Natural killer cell (primary cell): ENCODE measurements around the gene CYTH1. TPM values are rescaled to one million over a fixed set of nuclear protein-coding genes. Genes with fewer than 3 reads are reported as not detected.

Experiments
- ATAC-seq, 3 donors: fragments of 150-1000 bp in 2 of 3; fragments of 200-7000 bp in 1 of 3; cut with Tn5 transposase; 1 replicate in 1 of 3; 2 replicates in 2 of 3; pipeline ENCODE4 v1.10.0; 2021; ENCODE audit warnings: mild to moderate bottlenecking in 2 of 3, moderate library complexity in 2 of 3
- DNase-seq, 2 donors: peaks; one replicate each; pipeline versions ENCODE4 v3.0.0 to v3.0.0-alpha.2; 2013 to 2021; ENCODE audit warnings: mixed read lengths in 1 of 2
- H3K27ac ChIP-seq: one replicate; pipeline ENCODE4 v1.5.1; 2013; ENCODE audit warnings: mild to moderate bottlenecking, low read length
- H3K27me3 ChIP-seq: one replicate; pipeline ENCODE4 v1.6.1; 2013; ENCODE audit warnings: low read length; ENCODE audit not compliant: control insufficient read depth, insufficient read depth
- H3K36me3 ChIP-seq: one replicate; pipeline ENCODE4 v1.6.1; 2013; ENCODE audit warnings: low read length; ENCODE audit not compliant: control insufficient read depth, insufficient read depth
- H3K4me1 ChIP-seq: one replicate; pipeline ENCODE4 v1.6.1; 2013; ENCODE audit warnings: low read length; ENCODE audit not compliant: control insufficient read depth, insufficient read depth
- H3K4me3 ChIP-seq: one replicate; pipeline ENCODE4 v1.5.1; 2013; ENCODE audit warnings: low read length
- H3K9me3 ChIP-seq: one replicate; pipeline ENCODE4 v1.6.1; 2013; ENCODE audit warnings: low read length; ENCODE audit not compliant: control insufficient read depth, insufficient read depth
- H3K27ac Mint-ChIP-seq, 2 donors: one replicate each; pipeline ENCODE4 v1.8.0; 2022; ENCODE audit warnings: mild to moderate bottlenecking in 2 of 2, mixed read lengths in 2 of 2, moderate library complexity in 1 of 2
- H3K27me3 Mint-ChIP-seq, 2 donors: one replicate each; pipeline ENCODE4 v1.8.0; 2022; ENCODE audit warnings: low read depth in 2 of 2, mixed read lengths in 2 of 2
- H3K36me3 Mint-ChIP-seq: one replicate; pipeline ENCODE4 v1.8.0; 2022; ENCODE audit warnings: mixed read lengths
- H3K4me1 Mint-ChIP-seq, 2 donors: one replicate each; pipeline ENCODE4 v1.8.0; 2022; ENCODE audit warnings: mixed read lengths in 2 of 2
- H3K4me3 Mint-ChIP-seq: one replicate; pipeline ENCODE4 v1.8.0; 2022; ENCODE audit warnings: mild to moderate bottlenecking, moderate library complexity, mixed read lengths
- H3K9me3 Mint-ChIP-seq, 2 donors: one replicate each; pipeline ENCODE4 v1.8.0; 2022; ENCODE audit warnings: mixed read lengths in 2 of 2
- CTCF ChIP-seq: fragments of 200-600 bp; IDR thresholded peaks from one replicate; pipeline ENCODE4 v1.8.0; 2022; ENCODE audit warnings: antibody characterized with exemption
- WGBS: methylation state at CpG from one replicate; pipeline ENCODE4 v1.1.7; 2013; ENCODE audit warnings: missing lambda C conversion rate; ENCODE audit not compliant: insufficient coverage; 5-methylcytosine and 5-hydroxymethylcytosine counted together
- intact Hi-C: fragments of 100-400 bp; cut with micrococcal nuclease; formaldehyde crosslinking; loops from one replicate; pipeline ENCODE4 v1.14.2; 2022
- total RNA-seq, 4 donors: library from RNA; stranded (reverse); fragments of 120-200 nt in 1 of 4; gene quantifications; one replicate each; pipeline versions ENCODE4 v1.2.3 to v1.2.4, GENCODE V29; 2013 to 2022

Gene CYTH1
- total RNA-seq, 3 donors from 2014 or later (not counting 1 experiment from before 2014, with no cell fraction given), result 437 to 514 (median 457) TPM

- no peak for ATAC-seq
- WGBS, result 93% methylated on average over 24 of the region's 24 CpGs
- H3K4me3 ChIP-seq, result no peak overlapping the region
- intact Hi-C loops, result no loop called here
- no peak overlapping the region for H3K27ac ChIP-seq
- no peak for DNase-seq
- H3K36me3 Mint-ChIP-seq, result peaks cover 40% of the 10 kb centered on the region
- no peaks in the 10 kb centered on the region for H3K4me1 ChIP-seq
- peak overlapping the region; percentile 49 to 85 for H3K27ac Mint-ChIP-seq
- no peaks in the 10 kb centered on the region for H3K27me3 Mint-ChIP-seq
- H3K9me3 ChIP-seq, result no peaks in the 10 kb centered on the region
- no peaks in the 10 kb centered on the region for H3K9me3 Mint-ChIP-seq
- H3K4me1 Mint-ChIP-seq, result peaks cover 21 to 30% of the 10 kb centered on the region in 2 donors
- no peak for TF ChIP-seq CTCF
- H3K36me3 ChIP-seq, result peaks cover 98% of the 10 kb centered on the region
- H3K27me3 ChIP-seq, result no peaks in the 10 kb centered on the region
- no peak overlapping the region for H3K4me3 Mint-ChIP-seq
Observed at GRCh38 chr17:78679495-78680395, 102.3 kb downstream of the CYTH1 start.

DNA sequence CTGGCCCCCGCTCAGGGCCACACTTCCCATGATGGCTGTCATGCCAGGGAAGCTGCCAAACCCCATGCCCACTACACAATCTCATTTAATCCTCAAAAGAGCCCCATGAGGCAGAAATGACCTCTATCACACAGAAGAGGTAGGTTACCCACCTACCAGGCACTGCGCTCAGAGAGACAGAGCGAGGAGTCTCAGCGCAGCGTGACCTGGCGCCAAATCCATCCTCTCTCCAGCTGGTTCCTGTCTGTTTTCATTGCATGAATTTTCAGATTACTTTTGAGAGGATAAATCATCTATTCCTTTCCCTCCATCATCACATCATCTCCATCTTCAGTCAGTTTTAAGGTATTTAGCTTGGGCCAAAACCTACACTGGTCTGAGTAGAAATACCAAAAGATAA lies 103.4 kb downstream of the CYTH1 start:
- Mint-ChIP-seq H3K27me3 (no peaks in the 10 kb centered on the region), H3K4me3 (no peak overlapping the region)
- H3K27ac ChIP-seq, result no peak overlapping the region

DNA sequence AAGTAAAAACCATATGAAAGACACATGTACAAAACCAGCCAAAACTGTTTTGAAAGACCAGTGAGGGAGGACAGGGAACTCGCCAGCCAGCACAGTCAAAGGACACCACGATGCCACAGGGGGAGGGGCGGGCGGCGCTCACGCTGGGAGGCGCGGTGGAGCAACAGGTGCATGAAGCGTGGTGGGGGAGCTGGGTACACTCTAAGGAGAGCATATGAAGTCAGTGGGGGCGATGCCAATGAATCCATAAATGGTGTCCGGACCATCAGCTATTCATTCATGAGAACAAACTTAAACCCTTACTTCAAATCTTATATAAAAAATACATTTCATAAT lies 103.9 kb downstream of the CYTH1 start:
- H3K27ac Mint-ChIP-seq, result peak overlapping the region in 1 of 2 donors; percentile 38
- Histone ChIP-seq H3K27ac (no peak overlapping the region), H3K9me3 (no peaks in the 10 kb centered on the region), H3K4me3 (no peak overlapping the region), H3K36me3 (peaks cover 98% of the 10 kb centered on the region), H3K4me1 (no peaks in the 10 kb centered on the region), H3K27me3 (no peaks in the 10 kb centered on the region)
- H3K27me3 Mint-ChIP-seq, result no peaks in the 10 kb centered on the region
- TF ChIP-seq CTCF, result no peak
- peaks cover 22 to 29% of the 10 kb centered on the region in 2 donors for H3K4me1 Mint-ChIP-seq
- intact Hi-C loops, result no loop called here
- peaks cover 38% of the 10 kb centered on the region for H3K36me3 Mint-ChIP-seq
- no peak for ATAC-seq
- WGBS, result 91% methylated on average over 9 of the region's 11 CpGs
- H3K4me3 Mint-ChIP-seq, result no peak overlapping the region
- H3K9me3 Mint-ChIP-seq, result no peaks in the 10 kb centered on the region
- DNase-seq, result no peak

More for the DNA sequence above, 103.4 kb downstream of the CYTH1 start:
- no peaks in the 10 kb centered on the region for H3K9me3 ChIP-seq
- TF ChIP-seq CTCF, result no peak
- Mint-ChIP-seq H3K9me3 (no peaks in the 10 kb centered on the region), H3K27ac (peak overlapping the region; percentile 29 to 49), H3K4me1 (peaks cover 21 to 30% of the 10 kb centered on the region in 2 donors), H3K36me3 (peaks cover 40% of the 10 kb centered on the region)
- peaks cover 98% of the 10 kb centered on the region for H3K36me3 ChIP-seq
- intact Hi-C loops, result no loop called here
- H3K27me3 ChIP-seq, result no peaks in the 10 kb centered on the region
- 95% methylated on average over 6 of the region's 6 CpGs for WGBS
- no peak overlapping the region for H3K4me3 ChIP-seq
- DNase-seq, result no peak
- ATAC-seq, result no peak
- no peaks in the 10 kb centered on the region for H3K4me1 ChIP-seq
